ENCODE data around the gene ASTE1.
A peak's percentile ranks its signal among the peaks of the same experiment; 100 is the strongest.
"Not testable (repeated sequence)": the region's sequence is repeated elsewhere in the genome, so short reads cannot be mapped to it uniquely, and the experiment has no call there.

The ASTE1 gene

DNA sequence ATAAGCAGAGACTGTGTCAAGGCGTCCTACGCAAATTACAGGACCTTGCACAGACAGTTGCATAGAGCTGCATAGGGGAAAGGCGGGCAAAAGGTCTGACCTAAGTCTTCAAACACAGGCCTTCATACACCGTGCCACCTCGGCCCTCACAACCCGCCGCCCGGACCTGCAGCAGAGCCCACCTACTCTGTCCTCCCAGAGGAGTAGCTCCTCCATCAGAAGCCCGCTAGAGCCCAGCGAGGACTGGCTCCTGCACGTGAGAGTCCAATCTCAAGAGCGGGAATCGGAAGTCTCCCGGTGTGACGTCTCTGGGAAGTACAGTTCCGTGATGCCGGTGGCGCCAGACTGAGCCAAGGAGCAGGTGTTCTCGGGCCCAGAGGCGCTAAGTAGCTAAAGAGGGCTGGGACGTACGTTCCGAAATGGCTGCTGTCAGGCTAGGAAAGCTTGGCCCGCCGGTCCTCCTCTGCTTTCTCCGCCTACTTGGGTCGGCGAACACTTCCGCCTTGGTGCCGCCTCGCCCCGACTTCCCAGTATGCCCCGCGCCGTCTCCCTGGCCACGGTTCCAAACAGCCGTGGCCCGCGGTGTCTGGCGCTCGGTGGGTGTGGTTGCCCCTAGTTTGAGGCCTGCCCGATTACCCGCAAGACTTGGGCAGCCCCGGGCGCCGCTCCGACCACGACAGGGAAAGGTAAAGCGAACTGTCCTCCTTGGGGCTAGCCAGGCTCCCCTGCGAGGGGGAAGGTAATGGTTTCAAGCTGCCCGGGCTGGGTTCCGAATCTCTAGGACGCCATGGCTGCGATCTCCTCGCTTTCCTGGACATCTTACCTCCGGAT is at the start of gene ASTE1, which contains the start of gene NEK11:
Gene ASTE1 (minus strand): TSS at position 505 of the 831 bp plus-strand sequence. CDS start 1,519 bp downstream, outside the sequence.
Gene NEK11 (plus strand): TSS at position 557 of the 831 bp plus-strand sequence. CDS start 2,832 bp downstream, outside the sequence.
- DNase-seq (ENCODE audit: low spot score) = peak; percentile 66

DNA sequence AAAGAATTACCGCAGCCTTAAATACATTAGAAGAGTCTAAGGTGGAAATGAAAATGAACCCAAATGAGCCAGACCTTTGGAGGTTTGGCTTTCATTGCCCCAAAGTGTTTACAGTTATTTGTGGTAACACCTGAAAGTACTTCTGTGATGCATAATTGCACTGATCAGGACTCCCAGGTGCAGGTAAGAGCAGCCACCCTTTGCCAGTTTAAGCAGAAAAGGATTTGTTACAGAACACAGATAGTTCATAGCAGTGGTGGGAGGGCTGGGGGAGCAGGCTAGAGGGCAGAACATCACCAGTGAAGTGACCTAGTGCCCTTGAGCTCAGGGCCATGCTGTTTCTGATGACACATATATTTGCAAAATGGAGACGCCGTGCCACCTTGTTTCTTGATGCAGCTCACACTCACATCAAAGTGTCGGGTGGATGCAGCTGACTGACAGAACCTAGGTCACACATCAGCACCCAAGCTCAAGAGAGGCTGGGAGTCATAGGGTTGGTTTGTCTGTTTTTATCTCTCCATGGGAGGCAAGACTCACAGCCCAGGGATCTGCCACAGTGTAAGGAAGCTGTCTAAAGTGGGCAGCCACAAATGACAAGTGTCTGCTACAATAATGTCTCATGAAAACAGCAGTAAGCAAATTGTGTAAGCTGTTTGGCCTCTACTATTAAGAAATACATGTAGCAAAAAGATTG is 49.2 kb upstream of the ASTE1 start:
- no peak for DNase-seq (ENCODE audit: low spot score)

DNA sequence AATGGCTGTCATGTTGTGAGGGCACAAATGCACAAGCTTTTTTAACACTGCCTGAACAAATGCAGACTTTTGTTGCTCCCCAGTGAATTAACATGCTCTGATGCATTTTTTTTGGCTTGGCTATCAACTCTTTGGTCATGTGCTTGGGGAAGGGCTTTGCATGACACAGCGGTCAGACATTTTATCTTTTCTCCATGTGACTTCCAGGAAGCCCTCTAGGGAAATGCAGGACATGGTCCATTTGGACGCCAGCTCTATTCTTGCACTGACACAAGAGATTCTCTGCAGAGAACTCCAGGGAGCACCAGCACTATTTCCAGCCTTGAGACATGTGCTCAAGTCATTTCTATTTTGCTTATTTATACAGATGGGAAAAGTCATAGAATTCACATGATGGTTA is 46.2 kb upstream of the ASTE1 start:
- DNase-seq (ENCODE audit: low spot score) = no peak

GRCh38 chr3:131072099-131072559 is 45.5 kb upstream of the ASTE1 start:
- DNase-seq (ENCODE audit: low spot score) = no peak

DNA sequence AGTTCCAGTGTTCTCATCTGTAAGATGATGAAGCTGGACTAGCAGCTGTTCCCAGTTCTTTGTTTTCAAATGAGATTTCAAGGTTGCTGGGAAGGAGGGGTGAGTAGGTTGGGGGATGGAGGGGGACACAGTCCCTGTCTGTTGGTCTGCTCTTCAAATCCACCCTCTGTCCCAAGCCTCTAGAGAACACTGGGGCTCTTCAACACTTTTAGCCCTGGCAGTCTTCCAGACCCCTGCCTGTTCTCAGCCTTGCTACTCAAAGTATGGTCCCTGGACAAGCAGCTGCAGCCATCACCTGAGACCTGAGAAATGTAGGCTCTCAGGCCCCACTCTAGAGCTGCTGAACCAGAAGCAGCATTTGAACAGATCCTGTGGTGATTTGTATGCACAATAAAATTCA is 41.4 kb upstream of the ASTE1 start:
- no peak for DNase-seq (ENCODE audit: low spot score)

GRCh38 chr3:131053043-131053859 is 26.6 kb upstream of the ASTE1 start:
- no peak for DNase-seq (ENCODE audit: low spot score)

GRCh38 chr3:131050001-131050400 is 23.4 kb upstream of the ASTE1 start:
- DNase-seq (ENCODE audit: low spot score) = no peak

DNA sequence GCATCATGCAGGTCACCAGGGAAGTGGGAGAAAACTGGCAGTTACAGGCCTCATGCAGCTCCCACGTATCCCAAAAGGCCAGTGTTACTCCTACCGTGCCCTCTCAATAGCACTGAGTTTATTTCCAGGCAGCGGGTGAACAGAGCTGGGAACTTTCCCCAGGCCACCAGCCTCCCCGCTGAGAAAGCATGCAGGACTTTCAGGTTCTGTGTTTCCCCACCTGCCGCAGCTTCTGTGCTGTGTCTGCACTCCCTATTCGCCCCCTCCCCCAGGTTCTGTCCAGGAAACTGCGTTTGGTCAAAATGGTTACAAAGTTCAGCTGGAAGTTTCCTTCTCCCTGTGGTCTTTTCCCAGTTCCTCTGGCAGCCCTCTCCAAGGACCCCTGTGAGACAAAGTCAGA is 21.4 kb upstream of the ASTE1 start:
- no peak for DNase-seq (ENCODE audit: low spot score)

DNA sequence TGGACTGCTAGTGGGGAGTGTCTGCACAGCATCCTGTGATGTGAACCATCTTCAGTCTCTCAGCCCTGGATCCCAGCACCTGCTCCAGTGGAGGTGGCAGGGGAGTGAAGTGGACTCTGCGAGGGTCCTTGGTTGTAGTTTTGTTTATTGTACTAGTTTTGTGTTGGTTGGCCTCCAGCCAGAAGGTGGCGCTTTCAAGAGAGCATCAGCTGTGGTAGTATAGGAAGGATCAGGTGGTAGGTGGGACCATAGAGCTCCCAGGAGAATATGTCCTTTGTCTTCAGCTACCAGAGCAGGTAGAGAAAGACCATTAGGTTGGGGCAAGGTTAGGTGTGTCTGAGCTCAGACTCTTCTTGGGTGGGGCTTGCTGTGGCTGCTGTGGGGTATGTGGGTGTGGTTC is 21.0 kb upstream of the ASTE1 start:
- DNase-seq (ENCODE audit: low spot score) = no peak

GRCh38 chr3:131042271-131042985 is 15.8 kb upstream of the ASTE1 start:
- DNase-seq (ENCODE audit: low spot score) = not testable (repeated sequence)

- DNase-seq (ENCODE audit: low spot score) = no peak
Observed at GRCh38 chr3:131038326-131038725, 11.7 kb upstream of the ASTE1 start.

GRCh38 chr3:131036986-131037385 is 10.4 kb upstream of the ASTE1 start:
- DNase-seq (ENCODE audit: low spot score) = no peak

GRCh38 chr3:131036200-131036816 is 9.7 kb upstream of the ASTE1 start:
- no peak for DNase-seq (ENCODE audit: low spot score)

DNA sequence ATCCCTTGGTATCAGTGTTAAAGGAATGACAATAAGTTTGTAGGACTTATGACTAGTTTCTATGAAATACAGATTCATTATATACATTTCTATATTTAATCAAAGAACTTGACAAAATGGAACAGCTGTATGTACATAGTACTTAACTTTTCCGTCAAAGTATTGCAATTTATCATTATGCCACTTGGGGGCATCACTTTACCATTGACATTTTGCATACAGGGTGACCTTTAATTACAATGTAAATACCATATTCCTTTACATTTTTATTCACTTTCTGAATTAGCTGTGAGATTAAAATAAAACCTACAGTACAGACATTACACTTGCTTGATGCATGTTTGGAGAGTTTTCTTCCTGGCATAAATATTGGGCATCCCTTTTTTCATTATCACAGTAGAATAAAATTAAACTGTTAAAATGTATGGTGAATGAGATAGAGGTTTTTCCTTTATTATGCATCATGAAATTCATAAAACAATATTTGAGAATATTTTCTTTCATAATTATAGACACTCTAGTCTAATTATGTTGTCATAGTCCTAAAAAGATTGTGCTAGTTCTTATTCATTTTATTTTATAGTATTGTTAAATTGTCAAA is 7.0 kb upstream of the ASTE1 start:
- DNase-seq (ENCODE audit: low spot score) = no peak

DNA sequence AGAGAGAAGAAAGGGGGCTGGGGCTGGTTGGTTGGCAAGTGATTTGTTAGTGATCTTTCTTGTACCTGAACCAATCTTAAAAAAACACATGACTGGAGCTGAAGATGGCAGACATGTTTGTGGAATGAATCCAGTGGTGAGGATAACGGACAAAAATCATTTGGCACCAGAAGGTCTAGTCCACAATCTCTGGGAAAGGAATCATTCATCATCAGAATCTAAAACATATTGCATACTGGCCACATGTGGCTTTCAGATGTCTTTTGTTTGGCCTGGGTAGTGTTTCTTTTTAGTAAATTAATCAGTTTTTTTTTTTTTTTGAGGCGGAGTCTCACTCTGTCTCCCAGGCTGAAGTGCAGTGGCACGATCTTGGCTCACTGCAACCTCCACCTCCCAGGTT is 5.0 kb upstream of the ASTE1 start:
- no peak for DNase-seq (ENCODE audit: low spot score)

DNA sequence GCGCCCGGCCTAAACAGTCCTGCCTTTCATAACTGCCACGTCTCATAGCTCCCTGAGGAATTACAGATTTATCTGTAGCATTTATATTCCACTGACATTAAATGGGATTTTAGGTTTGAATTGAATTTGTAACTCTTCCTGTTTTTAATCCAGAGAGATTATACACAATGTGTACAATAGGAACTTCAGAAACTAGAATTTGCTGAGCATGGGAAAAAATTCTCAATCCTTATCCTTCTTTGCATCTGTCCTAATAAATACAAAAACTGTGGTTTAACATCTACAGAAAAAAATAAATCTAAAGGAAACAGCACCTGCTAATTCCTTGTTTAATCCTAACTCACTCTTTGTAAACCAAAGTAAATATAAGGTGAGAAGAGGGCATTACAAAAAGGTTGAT is 2.2 kb upstream of the ASTE1 start:
- no peak for DNase-seq (ENCODE audit: low spot score)

- no peak for DNase-seq (ENCODE audit: low spot score)
Observed at GRCh38 chr3:131025539-131025938, 1.1 kb downstream of the ASTE1 start.

- DNase-seq (ENCODE audit: low spot score) = no peak
Observed at GRCh38 chr3:131020122-131020693, 6.4 kb downstream of the ASTE1 start.

DNA sequence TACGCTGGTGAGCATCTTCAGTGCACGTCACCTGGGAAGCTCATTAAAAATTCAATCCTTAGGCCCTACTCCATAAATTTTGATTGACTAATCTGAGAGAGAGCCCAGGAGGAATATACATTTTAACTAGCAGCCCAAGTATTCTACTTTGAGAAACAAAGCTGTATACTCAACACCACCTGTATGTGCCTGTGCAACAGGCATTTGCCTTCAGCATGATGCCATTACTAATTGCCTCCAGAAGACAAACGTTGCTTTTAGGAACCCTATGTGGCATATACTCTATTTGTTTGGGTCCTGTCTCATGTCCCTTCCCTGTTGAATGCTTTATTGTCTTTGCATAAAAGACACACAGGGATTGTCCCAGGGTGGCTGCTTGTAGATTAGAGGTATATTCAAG is 7.7 kb downstream of the ASTE1 start:
- DNase-seq (ENCODE audit: low spot score) = no peak

DNA sequence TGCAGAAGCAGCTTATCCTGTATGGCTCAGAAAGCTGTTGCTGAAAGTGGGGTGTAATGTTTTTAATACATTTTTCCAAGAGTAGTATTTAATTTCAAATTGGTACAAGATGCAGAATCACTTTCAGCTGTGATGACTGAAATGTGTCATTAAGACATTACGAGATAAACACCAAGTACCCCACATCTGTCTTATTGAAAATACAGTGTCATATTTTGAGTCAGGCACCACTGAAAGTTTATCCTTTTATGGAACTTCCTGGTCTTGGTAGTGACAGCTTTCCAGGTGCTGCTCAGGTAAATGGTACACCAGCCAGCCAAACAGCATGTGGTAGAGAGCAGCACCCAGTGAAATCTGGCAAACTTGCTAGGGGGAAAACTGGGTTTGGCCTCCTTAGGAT is 16.9 kb downstream of the ASTE1 start:
- no peak for DNase-seq (ENCODE audit: low spot score)

Measured in HuH-7 (cell line).